ENCODE data around the gene ATP9B. TPM values are rescaled to one million over a fixed set of nuclear protein-coding genes. Genes with fewer than 3 reads are reported as not detected.

The ATP9B gene
- polyA plus RNA-seq, 1 donor, result 43.3 TPM

- DNase-seq, result no peak
These were observed 130.6 kb downstream of the ATP9B start for GRCh38 chr18:79199691-79200374.

- DNase-seq, result no peak
These were observed 131.5 kb downstream of the ATP9B start for GRCh38 chr18:79200546-79201268.

GRCh38 chr18:79203017-79203605, 133.9 kb downstream of the ATP9B start:
- DNase-seq, result no peak

- DNase-seq, result no peak
These were observed 136.0 kb downstream of the ATP9B start for GRCh38 chr18:79204889-79205807.

- no peak for DNase-seq
These were observed 137.2 kb downstream of the ATP9B start for GRCh38 chr18:79206444-79206843.

DNA sequence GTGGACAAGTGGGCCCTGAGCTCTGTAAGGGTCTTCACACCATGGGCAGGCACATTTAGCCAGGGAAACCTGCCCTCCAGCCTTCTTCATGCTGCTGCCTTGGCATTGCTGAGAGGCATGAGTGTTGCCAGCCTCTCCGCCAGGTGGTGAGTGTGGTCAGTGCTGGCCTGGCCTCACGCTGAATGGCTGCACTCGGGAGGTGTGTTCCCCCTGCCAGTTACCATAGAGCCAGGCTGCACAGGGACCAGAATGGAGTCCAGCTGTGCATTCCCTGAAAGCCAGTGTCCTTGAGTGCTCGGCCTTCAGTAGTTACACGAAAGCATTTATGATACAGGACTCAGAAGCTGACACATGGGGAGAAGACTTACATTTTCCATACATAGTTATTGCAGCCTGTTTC, 139.7 kb downstream of the ATP9B start:
- DNase-seq, result no peak

GRCh38 chr18:79210002-79210910, 141.1 kb downstream of the ATP9B start:
- DNase-seq, result no peak

DNA sequence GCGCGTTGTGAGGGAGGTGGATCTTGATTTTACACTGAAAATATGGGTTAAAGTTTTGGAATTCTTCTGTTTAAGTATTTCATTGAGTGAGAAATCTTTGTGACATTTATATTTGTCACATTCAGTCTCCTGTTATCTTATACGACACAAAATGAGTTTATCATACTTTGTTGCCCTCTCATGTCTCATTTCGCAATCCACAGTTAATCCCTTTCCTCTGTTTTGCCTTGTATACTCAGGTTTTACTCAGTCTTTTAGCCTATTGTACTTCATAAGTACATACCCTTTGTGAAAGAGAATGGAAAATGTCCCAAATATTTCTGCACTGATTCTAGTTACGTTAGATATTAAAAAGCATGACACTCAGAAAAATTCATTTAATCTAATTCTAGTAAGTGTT, 142.7 kb downstream of the ATP9B start:
- DNase-seq, result no peak

- DNase-seq, result no peak
These were observed 144.9 kb downstream of the ATP9B start for GRCh38 chr18:79214056-79214455.

- DNase-seq, result no peak
These were observed 147.0 kb downstream of the ATP9B start for GRCh38 chr18:79216176-79216575.

- no peak for DNase-seq
These were observed 148.9 kb downstream of the ATP9B start for GRCh38 chr18:79217979-79218604.

- no peak for DNase-seq
These were observed 149.5 kb downstream of the ATP9B start for GRCh38 chr18:79218605-79219190.

- no peak for DNase-seq
These were observed 151.9 kb downstream of the ATP9B start for GRCh38 chr18:79221136-79221535.

DNA sequence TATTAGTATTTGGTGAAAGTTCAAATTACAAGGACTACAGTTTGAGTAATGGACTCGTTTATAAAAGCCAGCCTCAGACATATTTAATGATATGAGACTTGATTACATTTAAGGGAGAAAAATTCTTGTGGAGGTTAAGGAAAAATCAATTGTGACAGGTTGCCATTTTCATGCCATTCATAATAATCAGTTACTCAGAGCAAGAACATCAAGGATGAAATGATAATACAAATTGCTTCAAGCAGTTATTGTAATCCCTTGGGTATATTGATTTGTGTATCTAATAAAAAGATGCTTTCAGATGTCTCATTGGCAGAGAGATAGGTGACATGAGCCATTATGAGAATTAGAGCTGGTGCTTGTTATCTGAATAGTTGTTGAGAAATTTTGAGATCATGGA, 153.6 kb downstream of the ATP9B start:
- DNase-seq, result no peak

- DNase-seq, result no peak
These were observed 154.2 kb downstream of the ATP9B start for GRCh38 chr18:79223431-79223830.

- no peak for DNase-seq
These were observed 155.2 kb downstream of the ATP9B start for GRCh38 chr18:79224381-79224780.

GRCh38 chr18:79227621-79228020, 158.4 kb downstream of the ATP9B start:
- DNase-seq, result no peak

DNA sequence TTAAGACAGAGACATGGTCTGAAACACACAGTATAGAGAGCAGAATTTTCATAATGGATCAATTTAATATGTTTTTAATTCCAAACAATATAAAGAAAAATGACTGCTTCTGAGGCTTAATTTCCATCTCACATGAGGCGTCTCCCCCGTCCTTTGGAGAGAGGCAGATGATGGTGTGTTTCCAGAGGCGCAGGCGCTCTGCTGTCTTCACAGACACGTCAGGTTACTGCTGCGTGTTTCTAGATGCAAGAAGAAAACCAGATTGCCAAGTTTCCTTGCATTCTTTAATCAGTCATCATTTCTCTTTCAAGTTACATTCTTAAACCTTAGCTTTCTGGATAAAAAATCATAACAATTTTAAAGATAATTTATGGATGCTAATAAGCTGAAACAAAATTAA, 160.2 kb downstream of the ATP9B start:
- DNase-seq, result no peak

DNA sequence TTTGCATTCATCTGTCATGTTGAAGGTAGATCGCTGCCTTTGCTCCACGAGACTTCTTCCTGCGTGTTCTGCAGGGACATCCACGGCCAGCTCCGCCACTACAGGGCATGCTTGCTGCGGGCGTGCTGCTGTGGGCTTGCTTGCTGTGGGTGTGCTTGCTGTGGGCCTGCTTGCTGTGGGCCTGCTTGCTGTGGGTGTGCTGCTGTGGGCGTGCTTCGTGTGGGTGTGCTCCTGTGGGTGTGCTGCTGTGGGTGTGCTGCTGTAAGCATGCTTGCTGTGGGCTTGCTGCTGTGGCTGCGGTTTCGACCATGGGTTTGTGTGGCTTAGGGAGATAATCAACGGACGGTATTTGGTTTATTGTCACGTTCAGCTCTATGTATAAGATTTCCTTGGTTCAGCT, 165.2 kb downstream of the ATP9B start:
- no peak for DNase-seq

GRCh38 chr18:79239631-79240030, 170.4 kb downstream of the ATP9B start:
- DNase-seq, result no peak

Measured in left kidney (tissue), 2 donors.